Measurements from ENCODE around the gene FH. TPM values are rescaled to one million over a fixed set of nuclear protein-coding genes. Genes with fewer than 3 reads are reported as not detected.

Gene FH
- total RNA-seq, 3 donors from 2014 or later (not counting 1 experiment from before 2014, with no cell fraction given) = 16.6 to 18.3 (median 16.7) TPM

DNA sequence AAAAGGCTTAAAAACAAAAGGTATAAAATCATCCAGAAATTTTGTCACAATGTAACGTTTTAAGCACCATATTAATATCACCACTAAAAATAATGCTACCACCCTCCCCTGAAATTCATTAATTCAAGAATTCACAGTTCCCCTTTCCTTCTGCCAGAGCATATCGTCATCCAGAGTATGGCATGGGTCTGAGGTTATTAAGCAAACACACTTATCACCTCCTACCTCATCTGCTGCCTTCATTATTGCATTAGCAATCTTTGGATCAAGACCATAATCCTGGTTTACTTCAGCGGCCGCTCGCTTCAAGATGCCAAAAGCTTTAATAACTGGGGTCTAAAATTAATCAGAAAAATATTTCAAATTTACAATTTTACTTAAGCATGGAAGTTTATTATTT lies 6.2 kb downstream of the FH start:
- no peaks in the 10 kb centered on the region for H3K9me3 Mint-ChIP-seq
- Histone ChIP-seq H3K27ac (ENCODE audit: low read length) (no peak overlapping the region), H3K4me1 (ENCODE audit: control insufficient read depth, insufficient read depth, low read length) (no peaks in the 10 kb centered on the region), H3K4me3 (ENCODE audit: low read length) (no peak overlapping the region), H3K9me3 (ENCODE audit: control insufficient read depth, insufficient read depth, low read length) (no peaks in the 10 kb centered on the region), H3K27me3 (ENCODE audit: control insufficient read depth, insufficient read depth, low read length) (no peaks in the 10 kb centered on the region), H3K36me3 (ENCODE audit: control insufficient read depth, insufficient read depth, low read length) (peaks cover 30% of the 10 kb centered on the region)
- 96% methylated on average over 5 of the region's 5 CpGs for WGBS (ENCODE audit: insufficient coverage)
- TF ChIP-seq, protein P1, sequence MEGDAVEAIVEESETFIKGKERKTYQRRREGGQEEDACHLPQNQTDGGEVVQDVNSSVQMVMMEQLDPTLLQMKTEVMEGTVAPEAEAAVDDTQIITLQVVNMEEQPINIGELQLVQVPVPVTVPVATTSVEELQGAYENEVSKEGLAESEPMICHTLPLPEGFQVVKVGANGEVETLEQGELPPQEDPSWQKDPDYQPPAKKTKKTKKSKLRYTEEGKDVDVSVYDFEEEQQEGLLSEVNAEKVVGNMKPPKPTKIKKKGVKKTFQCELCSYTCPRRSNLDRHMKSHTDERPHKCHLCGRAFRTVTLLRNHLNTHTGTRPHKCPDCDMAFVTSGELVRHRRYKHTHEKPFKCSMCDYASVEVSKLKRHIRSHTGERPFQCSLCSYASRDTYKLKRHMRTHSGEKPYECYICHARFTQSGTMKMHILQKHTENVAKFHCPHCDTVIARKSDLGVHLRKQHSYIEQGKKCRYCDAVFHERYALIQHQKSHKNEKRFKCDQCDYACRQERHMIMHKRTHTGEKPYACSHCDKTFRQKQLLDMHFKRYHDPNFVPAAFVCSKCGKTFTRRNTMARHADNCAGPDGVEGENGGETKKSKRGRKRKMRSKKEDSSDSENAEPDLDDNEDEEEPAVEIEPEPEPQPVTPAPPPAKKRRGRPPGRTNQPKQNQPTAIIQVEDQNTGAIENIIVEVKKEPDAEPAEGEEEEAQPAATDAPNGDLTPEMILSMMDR (IDR thresholded peaks at IDR 0.05) = no peak
- ATAC-seq (no peak), DNase-seq (no peak)
- H3K27ac Mint-ChIP-seq = no peak overlapping the region
- H3K36me3 Mint-ChIP-seq = no peaks in the 10 kb centered on the region
- H3K4me3 Mint-ChIP-seq = no peak overlapping the region
- intact Hi-C loops (cut with micrococcal nuclease) = loop anchor here (10.0 kb wide), 1 partner anchor 1741 kb away; the partner anchor contains the start of genes CEP170 and SDCCAG8
- peaks cover 4 to 6% of the 10 kb centered on the region in 2 donors for H3K4me1 Mint-ChIP-seq
- H3K27me3 Mint-ChIP-seq (ENCODE audit: low read depth in 2 of 2) = no peaks in the 10 kb centered on the region

DNA sequence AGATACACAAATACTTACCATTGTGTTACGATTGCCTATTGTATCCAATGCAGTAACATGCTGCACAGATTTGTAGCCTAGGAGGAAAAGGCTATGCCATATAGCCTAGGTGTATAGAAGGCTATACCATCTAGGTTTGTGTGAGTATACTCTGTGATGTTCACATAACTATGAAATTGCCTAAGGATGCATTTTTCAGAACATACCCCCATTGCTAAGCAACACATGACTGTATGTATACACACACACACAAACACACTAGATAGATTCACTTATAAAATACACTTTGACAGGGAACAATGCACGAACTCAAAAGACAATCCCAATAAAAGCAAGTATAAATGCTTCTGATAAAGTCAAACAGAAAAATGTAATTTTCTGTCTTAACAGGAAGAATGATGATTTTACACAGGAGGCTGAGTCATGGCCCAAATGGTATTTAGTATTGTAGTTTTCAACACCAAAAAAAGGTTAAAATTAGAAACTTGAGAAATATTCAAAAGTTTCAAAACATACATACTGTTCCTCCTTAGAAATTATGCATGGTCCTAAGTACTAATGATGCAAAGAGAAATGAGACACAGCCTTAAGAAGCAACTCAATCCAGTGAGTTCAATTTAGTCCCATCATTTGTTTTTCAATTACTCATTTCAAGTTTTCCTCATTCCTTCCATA lies 12.2 kb downstream of the FH start:
- Mint-ChIP-seq H3K4me3 (no peak overlapping the region), H3K4me1 (no peaks in the 10 kb centered on the region), H3K27me3 (ENCODE audit: low read depth in 2 of 2) (no peaks in the 10 kb centered on the region), H3K36me3 (peaks cover 36% of the 10 kb centered on the region), H3K27ac (no peak overlapping the region), H3K9me3 (no peaks in the 10 kb centered on the region)
- Histone ChIP-seq H3K27ac (ENCODE audit: low read length) (no peak overlapping the region), H3K27me3 (ENCODE audit: control insufficient read depth, insufficient read depth, low read length) (no peaks in the 10 kb centered on the region), H3K9me3 (ENCODE audit: control insufficient read depth, insufficient read depth, low read length) (no peaks in the 10 kb centered on the region), H3K4me1 (ENCODE audit: control insufficient read depth, insufficient read depth, low read length) (no peaks in the 10 kb centered on the region), H3K4me3 (ENCODE audit: low read length) (no peak overlapping the region), H3K36me3 (ENCODE audit: control insufficient read depth, insufficient read depth, low read length) (peaks cover 78% of the 10 kb centered on the region)
- ATAC-seq = no peak
- DNase-seq = no peak
- TF ChIP-seq, protein P1 (IDR thresholded peaks at IDR 0.05) = no peak
- WGBS (ENCODE audit: insufficient coverage) = 86% methylated on average over 1 of the region's 2 CpGs
- intact Hi-C loops (cut with micrococcal nuclease) = no loop called here

DNA sequence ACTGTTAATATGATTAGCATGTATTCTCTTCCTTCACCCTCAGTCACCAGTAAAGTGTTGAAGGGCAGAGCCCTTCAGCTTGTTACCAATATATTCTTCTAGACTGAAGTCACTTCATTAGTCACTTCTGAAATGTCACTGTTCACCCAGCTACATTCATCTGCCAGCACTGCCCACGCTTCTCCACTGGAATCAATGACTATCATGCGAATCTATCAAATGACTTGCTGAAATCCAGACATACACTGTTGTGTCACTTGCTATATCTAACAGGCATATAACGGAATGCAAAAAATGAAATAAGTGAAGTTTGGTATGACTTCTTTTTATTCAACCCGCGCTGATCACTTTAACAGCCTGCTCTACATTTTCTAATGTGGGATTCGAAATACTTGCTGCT lies 16.1 kb downstream of the FH start:
- H3K4me1 Mint-ChIP-seq = no peaks in the 10 kb centered on the region
- H3K4me3 Mint-ChIP-seq = no peak overlapping the region
- Histone ChIP-seq H3K4me3 (ENCODE audit: low read length) (no peak overlapping the region), H3K4me1 (ENCODE audit: control insufficient read depth, insufficient read depth, low read length) (no peaks in the 10 kb centered on the region), H3K27ac (ENCODE audit: low read length) (no peak overlapping the region), H3K36me3 (ENCODE audit: control insufficient read depth, insufficient read depth, low read length) (peaks cover 68% of the 10 kb centered on the region), H3K27me3 (ENCODE audit: control insufficient read depth, insufficient read depth, low read length) (no peaks in the 10 kb centered on the region), H3K9me3 (ENCODE audit: control insufficient read depth, insufficient read depth, low read length) (no peaks in the 10 kb centered on the region)
- DNase-seq (no peak), ATAC-seq (no peak)
- WGBS (ENCODE audit: insufficient coverage) = 96% methylated on average over 5 of the region's 6 CpGs
- intact Hi-C loops (cut with micrococcal nuclease) = no loop called here
- peaks cover 45% of the 10 kb centered on the region for H3K36me3 Mint-ChIP-seq
- H3K9me3 Mint-ChIP-seq = no peaks in the 10 kb centered on the region
- no peaks in the 10 kb centered on the region for H3K27me3 Mint-ChIP-seq (ENCODE audit: low read depth in 2 of 2)
- H3K27ac Mint-ChIP-seq = no peak overlapping the region
- TF ChIP-seq, protein P1 (IDR thresholded peaks at IDR 0.05) = no peak

DNA sequence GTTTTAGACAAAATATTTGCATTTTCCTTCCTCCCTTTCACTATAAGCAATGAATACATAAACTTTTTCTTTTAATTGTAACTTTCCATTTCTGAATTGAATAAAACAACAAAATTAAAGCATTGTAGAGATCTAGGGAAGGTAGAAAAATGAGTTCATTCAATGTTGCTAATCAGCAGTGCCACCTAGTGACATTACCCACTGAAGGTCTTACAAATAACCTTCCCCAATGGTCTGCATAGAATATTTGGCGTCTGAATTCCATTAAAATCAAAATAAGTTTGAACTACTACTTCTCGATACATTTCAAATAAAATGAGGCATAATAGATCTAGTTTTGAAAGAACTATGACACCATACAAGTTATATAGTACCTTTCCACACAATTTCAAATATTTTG lies 19.6 kb downstream of the FH start:
- H3K36me3 Mint-ChIP-seq = peaks cover 32% of the 10 kb centered on the region
- DNase-seq (no peak), ATAC-seq (no peak)
- TF ChIP-seq, protein P1 (IDR thresholded peaks at IDR 0.05) = no peak
- Histone ChIP-seq H3K4me1 (ENCODE audit: control insufficient read depth, insufficient read depth, low read length) (no peaks in the 10 kb centered on the region), H3K27ac (ENCODE audit: low read length) (no peak overlapping the region), H3K4me3 (ENCODE audit: low read length) (no peak overlapping the region), H3K9me3 (ENCODE audit: control insufficient read depth, insufficient read depth, low read length) (no peaks in the 10 kb centered on the region), H3K36me3 (ENCODE audit: control insufficient read depth, insufficient read depth, low read length) (peaks cover 63% of the 10 kb centered on the region), H3K27me3 (ENCODE audit: control insufficient read depth, insufficient read depth, low read length) (no peaks in the 10 kb centered on the region)
- no peak overlapping the region for H3K27ac Mint-ChIP-seq
- WGBS (ENCODE audit: insufficient coverage) = no CpG with 5 or more reads among the region's 2 CpGs
- intact Hi-C loops (cut with micrococcal nuclease) = no loop called here
- H3K4me1 Mint-ChIP-seq = no peaks in the 10 kb centered on the region
- H3K9me3 Mint-ChIP-seq = no peaks in the 10 kb centered on the region
- H3K27me3 Mint-ChIP-seq (ENCODE audit: low read depth in 2 of 2) = no peaks in the 10 kb centered on the region
- H3K4me3 Mint-ChIP-seq = no peak overlapping the region
